SU-DHL-6 (cell line): ENCODE data around the gene CFAP100.

Experiments used
- CTCF ChIP-seq: fragments of 200-600 bp; sonication (generic); IDR thresholded peaks from one replicate; pipeline ENCODE4 v1.5.1; 2017; ENCODE audit warnings: antibody characterized with exemption, mild to moderate bottlenecking, low read length, moderate library complexity; ENCODE audit not compliant: insufficient read depth, poor library complexity, severe bottlenecking
- EZH2phosphoT487 ChIP-seq: fragments of 200-600 bp; sonication (generic), shearing (Covaris generic); conservative IDR thresholded peaks from 2 replicates; pipeline ENCODE4 v1.6.1; 2018; ENCODE audit warnings: mild to moderate bottlenecking, antibody characterized with exemption, low read length, moderate library complexity, mixed read lengths

- TF ChIP-seq CTCF (no peak), EZH2phosphoT487 (no peak)
Observed at GRCh38 chr3:126445506-126445905, 50.8 kb downstream of the CFAP100 start.
